ENCODE data around the gene TBC1D22A.

Gene TBC1D22A

DNA sequence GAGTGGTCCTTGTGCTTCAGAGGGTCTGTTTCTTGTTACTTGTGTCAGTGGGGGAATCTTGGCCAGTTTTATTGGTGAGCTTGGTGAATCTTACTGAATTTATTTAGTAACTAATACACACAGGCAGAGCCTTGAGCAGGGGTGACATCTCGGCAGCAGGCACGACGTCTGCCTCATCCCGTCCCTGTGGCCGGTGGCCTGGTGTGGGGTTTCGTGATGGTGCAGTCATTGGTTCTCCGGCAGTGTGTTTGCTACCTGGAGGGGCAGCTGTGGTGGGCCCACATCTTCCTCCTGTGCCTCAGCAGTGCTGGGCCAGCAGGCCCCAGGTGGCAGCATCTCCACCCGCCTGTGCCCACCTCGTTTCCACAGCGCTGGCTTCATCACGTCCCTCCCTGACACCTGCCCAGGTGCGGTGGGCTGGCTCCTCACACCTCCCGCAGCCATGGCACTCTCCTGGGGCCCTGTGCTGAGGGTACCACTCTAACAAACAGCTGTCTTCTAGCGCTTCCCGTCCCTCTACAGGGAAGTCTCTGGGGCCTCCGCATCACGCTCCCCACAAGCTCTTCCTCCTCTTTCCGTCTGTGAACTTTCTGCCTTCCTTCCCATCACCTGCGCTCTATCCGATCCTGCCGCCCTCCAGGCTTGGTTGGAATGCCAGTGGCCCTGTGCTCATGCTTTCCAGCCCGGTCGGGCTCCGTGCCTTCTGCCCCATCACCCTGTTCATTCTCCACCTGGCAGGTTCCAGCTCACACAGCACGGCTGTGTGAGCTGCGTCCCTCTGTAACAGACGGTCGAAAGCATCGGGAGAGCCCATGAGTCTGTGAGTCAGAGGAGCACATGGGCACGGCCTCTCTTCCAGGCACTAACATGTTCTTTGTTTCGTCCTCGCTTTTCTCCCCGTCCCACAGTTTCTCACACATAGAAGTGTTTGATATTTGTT lies 203.4 kb downstream of the TBC1D22A start:
- H3K36me3 ChIP-seq (ENCODE audit: control insufficient read depth, insufficient read depth, low read length, severe bottlenecking) = no peaks in the 10 kb centered on the region
- H3K9me3 ChIP-seq (ENCODE audit: control insufficient read depth, low read length) = no peaks in the 10 kb centered on the region
- no peaks in the 10 kb centered on the region for H3K27me3 ChIP-seq (replicated peaks; ENCODE audit: control insufficient read depth, insufficient read depth, low read length)
- peak; percentile 24 for DNase-seq (ENCODE audit: low read depth)
- H3K4me3 ChIP-seq (ENCODE audit: low read length) = no peak overlapping the region
- H3K4me1 ChIP-seq (ENCODE audit: control insufficient read depth, insufficient read depth, low read length) = no peaks in the 10 kb centered on the region
- H3K9ac ChIP-seq (ENCODE audit: low read length) = no peak overlapping the region

DNA sequence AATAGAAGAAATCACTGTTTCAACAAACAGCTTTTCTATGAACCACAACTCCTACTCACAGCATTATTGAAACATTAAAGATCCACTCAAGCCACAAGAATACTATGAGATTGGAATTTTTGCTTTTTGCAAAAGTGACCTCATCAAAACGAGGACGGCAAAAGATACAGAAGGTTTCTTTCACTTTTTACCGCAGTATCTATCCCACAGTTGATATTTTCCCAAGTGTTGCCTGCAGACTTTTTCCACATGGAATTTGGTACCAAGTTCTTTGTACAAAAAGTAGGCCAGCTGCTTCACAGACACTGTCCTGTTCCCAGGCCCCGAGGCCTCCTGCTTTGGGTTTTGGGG lies 204.0 kb downstream of the TBC1D22A start:
- peak; percentile 7 for DNase-seq (ENCODE audit: low read depth)
- no peaks in the 10 kb centered on the region for H3K9me3 ChIP-seq (ENCODE audit: control insufficient read depth, low read length)
- H3K4me1 ChIP-seq (ENCODE audit: control insufficient read depth, insufficient read depth, low read length) = no peaks in the 10 kb centered on the region
- H3K36me3 ChIP-seq (ENCODE audit: control insufficient read depth, insufficient read depth, low read length, severe bottlenecking) = no peaks in the 10 kb centered on the region
- no peak overlapping the region for H3K4me3 ChIP-seq (ENCODE audit: low read length)
- no peak overlapping the region for H3K9ac ChIP-seq (ENCODE audit: low read length)
- no peaks in the 10 kb centered on the region for H3K27me3 ChIP-seq (replicated peaks; ENCODE audit: control insufficient read depth, insufficient read depth, low read length)

DNA sequence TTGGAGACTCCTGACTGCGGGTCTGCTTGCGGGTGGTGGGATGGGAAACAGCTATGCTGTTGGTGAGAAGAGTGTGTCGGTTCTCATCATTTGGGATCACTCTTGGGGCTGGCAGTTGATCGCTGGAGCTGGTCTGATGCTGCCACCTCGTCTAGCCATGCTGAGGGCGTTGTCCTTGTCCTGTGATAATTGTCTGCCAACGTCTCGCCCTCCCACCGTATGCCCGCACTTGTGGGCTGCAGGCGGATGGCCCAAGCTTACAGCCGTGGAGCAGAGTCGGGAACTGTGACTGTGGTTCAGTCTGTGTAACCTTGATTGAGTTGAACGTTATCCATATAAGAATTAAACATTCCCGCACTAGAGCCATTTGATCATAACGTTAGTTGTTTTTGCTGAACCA lies 204.4 kb downstream of the TBC1D22A start:
- H3K4me3 ChIP-seq (ENCODE audit: low read length) = no peak overlapping the region
- no peaks in the 10 kb centered on the region for H3K36me3 ChIP-seq (ENCODE audit: control insufficient read depth, insufficient read depth, low read length, severe bottlenecking)
- no peaks in the 10 kb centered on the region for H3K9me3 ChIP-seq (ENCODE audit: control insufficient read depth, low read length)
- H3K9ac ChIP-seq (ENCODE audit: low read length) = no peak overlapping the region
- no peak for DNase-seq (ENCODE audit: low read depth)
- H3K27me3 ChIP-seq (replicated peaks; ENCODE audit: control insufficient read depth, insufficient read depth, low read length) = no peaks in the 10 kb centered on the region
- no peaks in the 10 kb centered on the region for H3K4me1 ChIP-seq (ENCODE audit: control insufficient read depth, insufficient read depth, low read length)

DNA sequence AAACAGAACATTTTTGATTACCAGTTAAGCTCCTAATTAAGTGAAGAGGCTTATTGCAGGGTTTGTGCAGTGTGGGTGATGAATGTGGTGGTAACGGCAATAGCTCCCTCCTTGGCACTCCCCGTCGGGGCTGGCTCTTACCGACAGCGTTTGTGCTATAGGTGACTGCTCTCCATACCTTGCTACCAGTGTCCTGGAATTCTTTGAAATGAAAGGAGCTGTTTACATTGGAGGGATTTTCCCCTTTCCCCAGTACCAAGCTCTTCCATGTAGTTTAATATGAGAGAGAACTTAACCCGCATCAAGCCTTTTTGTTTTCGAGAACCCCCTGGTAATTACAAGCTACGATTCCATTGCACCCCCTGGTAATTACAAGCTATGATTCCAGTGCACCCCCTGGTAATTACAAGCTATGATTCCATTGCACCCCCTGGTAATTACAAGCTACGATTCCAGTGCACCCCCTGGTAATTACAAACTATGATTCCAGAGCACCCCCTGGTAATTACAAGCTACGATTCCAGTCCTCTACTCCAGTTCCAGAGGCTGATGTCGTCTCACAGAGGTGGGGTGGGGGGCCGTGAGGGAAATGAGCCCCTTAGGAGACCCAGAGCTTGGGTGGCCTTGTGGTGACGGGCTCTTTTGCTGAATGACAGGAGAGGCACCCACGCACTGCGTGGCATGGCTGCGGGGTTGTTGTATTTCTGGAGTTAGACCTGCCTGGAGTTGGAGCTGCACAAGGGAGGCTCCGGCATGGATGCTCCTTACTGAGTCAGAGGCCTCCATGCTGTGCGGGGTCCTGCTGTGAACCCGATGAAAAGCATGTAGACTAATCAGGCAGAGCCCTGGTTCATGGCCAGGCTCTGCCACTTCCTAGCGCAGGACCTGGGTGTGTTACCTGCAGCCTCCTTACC lies 205.3 kb downstream of the TBC1D22A start:
- no peak for DNase-seq (ENCODE audit: low read depth)
- H3K9ac ChIP-seq (ENCODE audit: low read length) = no peak overlapping the region
- no peaks in the 10 kb centered on the region for H3K9me3 ChIP-seq (ENCODE audit: control insufficient read depth, low read length)
- no peak overlapping the region for H3K4me3 ChIP-seq (ENCODE audit: low read length)
- no peaks in the 10 kb centered on the region for H3K27me3 ChIP-seq (replicated peaks; ENCODE audit: control insufficient read depth, insufficient read depth, low read length)
- H3K4me1 ChIP-seq (ENCODE audit: control insufficient read depth, insufficient read depth, low read length) = no peaks in the 10 kb centered on the region
- H3K36me3 ChIP-seq (ENCODE audit: control insufficient read depth, insufficient read depth, low read length, severe bottlenecking) = no peaks in the 10 kb centered on the region

DNA sequence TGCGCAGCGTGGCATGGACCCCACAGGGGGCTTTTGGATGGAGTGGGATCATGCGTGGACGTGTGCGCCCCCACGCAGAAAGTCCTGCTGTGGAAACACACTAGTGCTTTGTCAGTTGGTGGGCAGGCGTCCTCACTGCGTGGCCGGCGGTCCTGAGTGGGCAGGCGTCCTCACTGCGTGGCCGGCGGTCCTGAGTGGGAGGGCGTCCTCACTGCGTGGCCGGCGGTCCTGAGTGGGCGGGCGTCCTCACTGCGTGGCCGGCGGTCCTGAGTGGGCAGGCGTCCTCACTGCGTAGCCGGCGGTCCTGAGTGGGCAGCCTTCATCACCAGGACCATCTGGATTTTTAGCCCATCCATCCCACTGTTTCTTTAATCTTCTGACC lies 205.9 kb downstream of the TBC1D22A start:
- no peak for DNase-seq (ENCODE audit: low read depth)
- H3K36me3 ChIP-seq (ENCODE audit: control insufficient read depth, insufficient read depth, low read length, severe bottlenecking) = no peaks in the 10 kb centered on the region
- H3K4me1 ChIP-seq (ENCODE audit: control insufficient read depth, insufficient read depth, low read length) = no peaks in the 10 kb centered on the region
- H3K27me3 ChIP-seq (replicated peaks; ENCODE audit: control insufficient read depth, insufficient read depth, low read length) = no peaks in the 10 kb centered on the region
- no peak overlapping the region for H3K9ac ChIP-seq (ENCODE audit: low read length)
- H3K4me3 ChIP-seq (ENCODE audit: low read length) = no peak overlapping the region
- H3K9me3 ChIP-seq (ENCODE audit: control insufficient read depth, low read length) = no peaks in the 10 kb centered on the region

GRCh38 chr22:46968848-46969247 lies 206.4 kb downstream of the TBC1D22A start:
- no peak for DNase-seq (ENCODE audit: low read depth)
- no peaks in the 10 kb centered on the region for H3K27me3 ChIP-seq (replicated peaks; ENCODE audit: control insufficient read depth, insufficient read depth, low read length)

DNA sequence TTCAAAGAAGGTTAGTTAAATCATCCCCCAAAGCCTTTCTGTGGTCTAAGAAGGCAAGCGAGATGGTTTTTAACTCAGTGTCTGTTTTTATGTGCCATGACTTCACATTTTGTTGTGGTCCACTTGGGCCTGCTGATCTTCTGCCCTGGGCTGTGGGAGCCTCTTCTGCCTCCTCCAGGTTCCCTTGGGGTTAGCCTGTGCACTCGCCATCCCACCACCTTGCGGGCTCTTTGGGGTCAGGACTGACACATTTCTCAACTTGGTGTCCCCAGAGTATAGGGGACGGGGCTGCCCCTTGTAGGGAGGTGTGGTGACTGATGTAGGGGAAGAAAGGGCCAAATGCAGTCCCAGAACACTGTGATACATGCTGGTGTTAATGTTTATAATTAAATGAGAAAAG lies 207.0 kb downstream of the TBC1D22A start:
- H3K36me3 ChIP-seq (ENCODE audit: control insufficient read depth, insufficient read depth, low read length, severe bottlenecking) = no peaks in the 10 kb centered on the region
- no peaks in the 10 kb centered on the region for H3K27me3 ChIP-seq (replicated peaks; ENCODE audit: control insufficient read depth, insufficient read depth, low read length)
- no peak overlapping the region for H3K9ac ChIP-seq (ENCODE audit: low read length)
- H3K4me3 ChIP-seq (ENCODE audit: low read length) = no peak overlapping the region
- H3K9me3 ChIP-seq (ENCODE audit: control insufficient read depth, low read length) = no peaks in the 10 kb centered on the region
- DNase-seq (ENCODE audit: low read depth) = no peak
- no peaks in the 10 kb centered on the region for H3K4me1 ChIP-seq (ENCODE audit: control insufficient read depth, insufficient read depth, low read length)

More at GRCh38 chr22:46968848-46969247, 206.4 kb downstream of the TBC1D22A start:
- Histone ChIP-seq H3K4me3 (ENCODE audit: low read length) (no peak overlapping the region), H3K4me1 (ENCODE audit: control insufficient read depth, insufficient read depth, low read length) (no peaks in the 10 kb centered on the region), H3K9me3 (ENCODE audit: control insufficient read depth, low read length) (no peaks in the 10 kb centered on the region), H3K9ac (ENCODE audit: low read length) (no peak overlapping the region), H3K36me3 (ENCODE audit: control insufficient read depth, insufficient read depth, low read length, severe bottlenecking) (no peaks in the 10 kb centered on the region)

- Histone ChIP-seq H3K9me3 (ENCODE audit: control insufficient read depth, low read length) (no peaks in the 10 kb centered on the region), H3K4me3 (ENCODE audit: low read length) (no peak overlapping the region), H3K4me1 (ENCODE audit: control insufficient read depth, insufficient read depth, low read length) (no peaks in the 10 kb centered on the region), H3K9ac (ENCODE audit: low read length) (no peak overlapping the region), H3K36me3 (ENCODE audit: control insufficient read depth, insufficient read depth, low read length, severe bottlenecking) (peaks cover 4% of the 10 kb centered on the region), H3K27me3 (replicated peaks; ENCODE audit: control insufficient read depth, insufficient read depth, low read length) (no peaks in the 10 kb centered on the region)
- no peak for DNase-seq (ENCODE audit: low read depth)
These were observed 207.5 kb downstream of the TBC1D22A start for GRCh38 chr22:46969961-46970360.

- no peak overlapping the region for H3K9ac ChIP-seq (ENCODE audit: low read length)
- no peaks in the 10 kb centered on the region for H3K9me3 ChIP-seq (ENCODE audit: control insufficient read depth, low read length)
- no peaks in the 10 kb centered on the region for H3K4me1 ChIP-seq (ENCODE audit: control insufficient read depth, insufficient read depth, low read length)
- H3K36me3 ChIP-seq (ENCODE audit: control insufficient read depth, insufficient read depth, low read length, severe bottlenecking) = peaks cover 9% of the 10 kb centered on the region
- no peak overlapping the region for H3K4me3 ChIP-seq (ENCODE audit: low read length)
- DNase-seq (ENCODE audit: low read depth) = no peak
- H3K27me3 ChIP-seq (replicated peaks; ENCODE audit: control insufficient read depth, insufficient read depth, low read length) = no peaks in the 10 kb centered on the region
These were observed 208.1 kb downstream of the TBC1D22A start for GRCh38 chr22:46970411-46971098.

DNA sequence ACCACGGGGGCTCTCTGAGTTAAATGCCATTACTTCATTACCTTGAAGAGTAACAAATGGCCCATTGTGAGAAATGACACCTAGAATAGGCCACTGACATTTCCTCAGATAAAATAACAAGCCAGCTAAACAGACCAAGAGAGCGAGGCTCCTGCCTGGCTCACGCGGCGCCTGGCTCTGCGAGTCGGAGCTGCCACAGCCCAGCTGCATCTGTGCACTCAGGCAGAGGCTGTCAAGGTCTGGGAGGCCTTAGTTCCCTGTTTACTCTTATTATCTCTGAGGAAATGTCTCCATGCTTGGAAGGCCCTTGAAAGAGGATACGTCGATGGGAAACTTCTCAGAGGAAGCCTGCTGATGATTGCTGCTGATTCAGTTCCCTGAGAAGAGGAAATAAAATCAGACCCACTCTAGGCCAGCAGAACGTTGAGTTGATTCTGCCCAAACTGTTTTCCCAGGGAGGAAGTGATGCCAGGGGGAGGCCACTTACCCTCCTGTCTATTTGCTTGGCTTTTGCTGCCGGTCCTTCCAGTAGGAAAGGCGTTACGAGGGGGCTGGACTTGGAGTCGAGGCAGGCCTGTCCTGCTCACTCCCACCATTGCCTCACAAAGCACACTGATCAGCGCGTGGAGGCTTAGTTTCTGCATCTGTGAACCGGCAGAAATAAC lies 208.8 kb downstream of the TBC1D22A start:
- H3K4me1 ChIP-seq (ENCODE audit: control insufficient read depth, insufficient read depth, low read length) = no peaks in the 10 kb centered on the region
- DNase-seq (ENCODE audit: low read depth) = no peak
- H3K36me3 ChIP-seq (ENCODE audit: control insufficient read depth, insufficient read depth, low read length, severe bottlenecking) = peaks cover 12% of the 10 kb centered on the region
- no peak overlapping the region for H3K4me3 ChIP-seq (ENCODE audit: low read length)
- H3K9ac ChIP-seq (ENCODE audit: low read length) = no peak overlapping the region
- H3K9me3 ChIP-seq (ENCODE audit: control insufficient read depth, low read length) = no peaks in the 10 kb centered on the region
- no peaks in the 10 kb centered on the region for H3K27me3 ChIP-seq (replicated peaks; ENCODE audit: control insufficient read depth, insufficient read depth, low read length)

Data from adipocyte (in vitro differentiated cells).